Vagina (tissue), 2 donors: ENCODE results near the gene PRR19. TPM values are rescaled to one million over a fixed set of nuclear protein-coding genes. Genes with fewer than 3 reads are reported as not detected.

ENCODE experiments used
- DNase-seq, 2 donors: peaks; one replicate each; pipeline ENCODE4 v3.0.0-alpha.2; 2017; ENCODE audit errors: extremely low spot score in 2 of 2
- H3K27ac ChIP-seq: fragments of 200-600 bp; sonication (generic); one replicate; pipeline ENCODE4 v1.5.1; 2019
- H3K27me3 ChIP-seq: fragments of 200-600 bp; sonication (generic); one replicate; pipeline ENCODE4 v1.5.1; 2019
- H3K36me3 ChIP-seq, 2 donors: fragments of 200-600 bp; sonication (generic); one replicate each; pipeline ENCODE4 v1.5.1; 2017 to 2019
- H3K4me1 ChIP-seq: fragments of 200-600 bp; sonication (generic); one replicate; pipeline ENCODE4 v1.5.1; 2019
- H3K4me3 ChIP-seq, 2 donors: fragments of 200-600 bp; sonication (generic); 1 replicate in 1 of 2; 2 replicates in 1 of 2; pipeline ENCODE4 v1.5.1; 2016 to 2019
- H3K9me3 ChIP-seq: fragments of 200-600 bp; sonication (generic); one replicate; pipeline ENCODE4 v1.5.1; 2019
- POLR2A ChIP-seq, 2 donors: fragments of 450-650 bp; IDR thresholded peaks; one replicate each; pipeline ENCODE4 v1.6.1; 2017; ENCODE audit warnings: antibody characterized with exemption in 2 of 2, mild to moderate bottlenecking in 2 of 2, moderate library complexity in 2 of 2
- POLR2AphosphoS5 ChIP-seq, 2 donors: sonication (generic); formaldehyde crosslinking; IDR thresholded peaks; one replicate each; pipeline ENCODE4 v1.9.0; 2017; ENCODE audit warnings: antibody characterized with exemption in 2 of 2, mild to moderate bottlenecking in 2 of 2, low read depth in 1 of 2; ENCODE audit not compliant: insufficient read depth in 1 of 2
- intact Hi-C: fragments of 100-400 bp; cut with DNase I; formaldehyde crosslinking; loops from one replicate; pipeline ENCODE4 v1.15.1; 2023
- microRNA-seq: library from miRNA; unstranded; fragments of <30 nt; microRNA quantifications from one replicate; pipeline ENCODE4, GENCODE V29; 2017; ENCODE audit warnings: borderline number of aligned reads, borderline replicate concordance
- small RNA-seq: library from RNA; depleted of rRNA; stranded (forward); fragments of <200 nt; gene quantifications from one replicate; pipeline ENCODE3, GENCODE V24; 2016
- total RNA-seq: library from RNA; depleted of rRNA; stranded (reverse); fragments of >200 nt; gene quantifications from one replicate; pipeline ENCODE4 v1.2.3, GENCODE V29; 2016
- TF ChIP-seq, protein P1 (sequence below), 3 experiments: fragments of 450-650 bp in 2 of 3; fragments of 200-600 bp in 1 of 3; sonication (generic) in 1 of 3; IDR thresholded peaks; one replicate each; pipeline ENCODE4 v1.5.1; 2017 to 2019; ENCODE audit warnings: antibody characterized with exemption in 3 of 3, mild to moderate bottlenecking in 2 of 3, moderate library complexity in 2 of 3

Gene PRR19
- total RNA-seq, 1 donor from 2014 or later: not detected

DNA sequence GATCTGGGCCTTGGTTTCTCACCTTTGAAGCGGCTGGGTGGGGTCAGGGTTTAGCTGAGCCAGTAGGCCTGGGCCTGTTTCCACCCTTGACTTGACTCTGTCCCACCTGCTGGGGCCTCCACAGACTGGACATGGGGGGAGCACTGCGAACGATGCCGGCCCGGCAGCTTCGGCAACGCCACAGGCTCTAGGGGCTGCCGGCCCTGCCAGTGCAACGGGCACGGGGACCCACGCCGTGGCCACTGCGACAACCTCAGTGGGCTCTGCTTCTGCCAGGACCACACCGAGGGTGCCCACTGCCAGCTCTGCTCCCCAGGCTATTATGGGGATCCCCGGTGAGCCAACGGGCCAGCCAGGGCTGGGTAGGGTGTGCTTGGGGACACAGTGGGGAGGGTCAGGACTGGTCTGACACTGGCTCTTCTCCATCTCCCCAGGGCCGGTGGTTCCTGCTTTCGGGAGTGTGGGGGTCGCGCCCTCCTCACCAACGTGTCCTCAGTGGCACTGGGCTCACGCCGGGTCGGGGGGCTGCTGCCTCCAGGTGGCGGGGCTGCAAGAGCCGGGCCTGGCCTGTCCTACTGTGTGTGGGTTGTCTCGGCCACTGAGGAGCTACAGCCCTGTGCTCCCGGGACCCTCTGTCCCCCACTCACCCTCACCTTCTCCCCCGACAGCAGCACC, 51.5 kb downstream of the PRR19 start:
- DNase-seq: no peak
- H3K27me3 ChIP-seq: no peaks in the 10 kb centered on the region
- intact Hi-C loops: no loop called here
- no peak overlapping the region for H3K27ac ChIP-seq
- no peaks in the 10 kb centered on the region for H3K4me1 ChIP-seq
- H3K4me3 ChIP-seq: no peak overlapping the region
- H3K36me3 ChIP-seq: peaks cover 0 to 22% of the 10 kb centered on the region in 2 donors
- H3K9me3 ChIP-seq: no peaks in the 10 kb centered on the region
- TF ChIP-seq POLR2AphosphoS5 (IDR thresholded peaks at IDR 0.05; ENCODE audit: insufficient read depth in 1 of 2, low read depth in 1 of 2): no peak
- TF ChIP-seq POLR2A (IDR thresholded peaks at IDR 0.05): no peak
- TF ChIP-seq, protein P1, sequence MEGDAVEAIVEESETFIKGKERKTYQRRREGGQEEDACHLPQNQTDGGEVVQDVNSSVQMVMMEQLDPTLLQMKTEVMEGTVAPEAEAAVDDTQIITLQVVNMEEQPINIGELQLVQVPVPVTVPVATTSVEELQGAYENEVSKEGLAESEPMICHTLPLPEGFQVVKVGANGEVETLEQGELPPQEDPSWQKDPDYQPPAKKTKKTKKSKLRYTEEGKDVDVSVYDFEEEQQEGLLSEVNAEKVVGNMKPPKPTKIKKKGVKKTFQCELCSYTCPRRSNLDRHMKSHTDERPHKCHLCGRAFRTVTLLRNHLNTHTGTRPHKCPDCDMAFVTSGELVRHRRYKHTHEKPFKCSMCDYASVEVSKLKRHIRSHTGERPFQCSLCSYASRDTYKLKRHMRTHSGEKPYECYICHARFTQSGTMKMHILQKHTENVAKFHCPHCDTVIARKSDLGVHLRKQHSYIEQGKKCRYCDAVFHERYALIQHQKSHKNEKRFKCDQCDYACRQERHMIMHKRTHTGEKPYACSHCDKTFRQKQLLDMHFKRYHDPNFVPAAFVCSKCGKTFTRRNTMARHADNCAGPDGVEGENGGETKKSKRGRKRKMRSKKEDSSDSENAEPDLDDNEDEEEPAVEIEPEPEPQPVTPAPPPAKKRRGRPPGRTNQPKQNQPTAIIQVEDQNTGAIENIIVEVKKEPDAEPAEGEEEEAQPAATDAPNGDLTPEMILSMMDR (IDR thresholded peaks at IDR 0.05): no peak

DNA sequence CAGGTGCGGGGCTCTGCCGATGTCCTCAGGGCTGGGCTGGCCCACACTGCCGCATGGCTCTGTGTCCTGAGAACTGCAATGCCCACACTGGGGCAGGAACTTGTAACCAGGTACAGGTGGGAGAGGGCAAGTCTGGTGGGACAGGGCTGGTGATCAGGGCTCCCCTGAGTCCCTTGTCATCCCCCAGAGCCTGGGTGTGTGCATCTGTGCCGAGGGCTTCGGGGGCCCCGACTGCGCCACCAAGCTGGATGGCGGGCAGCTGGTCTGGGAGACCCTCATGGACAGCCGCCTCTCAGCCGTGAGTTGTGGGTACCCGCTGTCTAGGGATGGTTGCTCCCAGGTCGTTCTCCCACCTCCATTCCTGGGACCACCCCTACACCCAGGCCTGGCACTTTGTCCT, 54.0 kb downstream of the PRR19 start:
- Histone ChIP-seq H3K4me3 (no peak overlapping the region), H3K4me1 (no peaks in the 10 kb centered on the region), H3K9me3 (no peaks in the 10 kb centered on the region), H3K27me3 (no peaks in the 10 kb centered on the region), H3K27ac (no peak overlapping the region), H3K36me3 (peaks cover 0 to 28% of the 10 kb centered on the region in 2 donors)
- no peak for DNase-seq
- intact Hi-C loops: no loop called here
- TF ChIP-seq, protein P1 (IDR thresholded peaks at IDR 0.05): no peak
- no peak for TF ChIP-seq POLR2AphosphoS5 (IDR thresholded peaks at IDR 0.05; ENCODE audit: insufficient read depth in 1 of 2, low read depth in 1 of 2)
- TF ChIP-seq POLR2A (IDR thresholded peaks at IDR 0.05): no peak

DNA sequence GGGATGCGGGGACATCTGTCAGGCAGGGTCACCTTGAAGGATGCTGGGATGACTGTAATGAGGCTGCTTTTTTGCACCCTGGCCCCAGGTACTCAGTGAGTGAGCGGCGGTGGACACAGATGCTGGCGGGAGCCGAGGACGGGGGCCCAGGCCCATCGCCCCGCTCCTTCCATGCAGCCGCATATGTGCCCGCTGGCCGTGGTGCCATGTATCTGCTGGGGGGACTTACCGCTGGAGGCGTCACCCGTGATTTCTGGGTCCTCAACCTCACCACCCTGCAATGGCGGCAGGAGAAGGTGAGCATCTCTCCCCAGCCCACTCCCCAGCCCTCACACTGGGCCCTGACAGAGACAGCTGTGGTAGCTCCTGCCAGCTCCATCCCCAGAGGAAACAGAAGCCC, 54.8 kb downstream of the PRR19 start:
- Histone ChIP-seq H3K4me1 (no peaks in the 10 kb centered on the region), H3K36me3 (peaks cover 0 to 28% of the 10 kb centered on the region in 2 donors), H3K4me3 (no peak overlapping the region), H3K27ac (no peak overlapping the region), H3K27me3 (no peaks in the 10 kb centered on the region), H3K9me3 (no peaks in the 10 kb centered on the region)
- intact Hi-C loops: no loop called here
- no peak for DNase-seq
- TF ChIP-seq, protein P1 (IDR thresholded peaks at IDR 0.05): no peak
- TF ChIP-seq POLR2AphosphoS5 (IDR thresholded peaks at IDR 0.05; ENCODE audit: insufficient read depth in 1 of 2, low read depth in 1 of 2) (no peak), POLR2A (IDR thresholded peaks at IDR 0.05) (no peak)

DNA sequence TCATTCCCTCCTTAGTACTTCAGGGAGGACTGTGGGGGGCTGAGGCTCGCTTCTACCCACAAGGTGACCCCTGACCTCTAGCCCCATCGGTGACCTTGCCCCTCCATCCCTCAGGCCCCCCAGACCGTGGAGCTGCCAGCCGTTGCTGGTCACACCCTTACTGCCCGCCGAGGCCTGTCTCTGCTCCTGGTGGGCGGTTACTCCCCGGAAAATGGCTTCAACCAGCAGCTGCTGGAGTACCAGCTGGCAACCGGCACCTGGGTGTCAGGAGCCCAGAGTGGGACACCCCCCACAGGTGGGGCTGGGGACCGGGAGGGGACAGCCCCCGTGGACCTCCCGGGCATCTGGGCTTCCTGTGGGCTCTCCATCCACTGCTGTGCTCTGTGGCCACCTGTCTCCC, 55.4 kb downstream of the PRR19 start:
- TF ChIP-seq, protein P1 (IDR thresholded peaks at IDR 0.05): no peak
- TF ChIP-seq POLR2AphosphoS5 (IDR thresholded peaks at IDR 0.05; ENCODE audit: insufficient read depth in 1 of 2, low read depth in 1 of 2) (no peak), POLR2A (IDR thresholded peaks at IDR 0.05) (no peak)
- Histone ChIP-seq H3K27ac (no peak overlapping the region), H3K27me3 (no peaks in the 10 kb centered on the region), H3K36me3 (peaks cover 0 to 28% of the 10 kb centered on the region in 2 donors), H3K4me1 (no peaks in the 10 kb centered on the region), H3K9me3 (no peaks in the 10 kb centered on the region), H3K4me3 (no peak overlapping the region)
- no peak for DNase-seq
- intact Hi-C loops: no loop called here

Small RNA genes lying within 50 kb of the gene (microRNA-seq; reads per million reads assigned to microRNA genes)
- gene MIR8077: not detected

Small RNA genes lying within 50 kb of the gene (small RNA-seq; reads per million reads assigned to genes)
- not detected for gene MIR8077

Other genes with a start within 250 kb of the PRR19 start
- gene GRIK5, start 231.9 kb upstream of the PRR19 start, total RNA-seq: 2.5 TPM
- gene ZNF574, start 226.0 kb upstream of the PRR19 start, total RNA-seq: 26.5 TPM
- gene POU2F2, start 169.7 kb upstream of the PRR19 start, total RNA-seq: 0.74 TPM
- gene DEDD2, start 84.5 kb upstream of the PRR19 start, total RNA-seq: 25.3 TPM
- 6.1 TPM for gene ZNF526, start 81.8 kb upstream of the PRR19 start, total RNA-seq
- gene GSK3A, start 59.5 kb upstream of the PRR19 start, total RNA-seq: 21.1 TPM
- 44.7 TPM for gene ERF, start 47.0 kb upstream of the PRR19 start, total RNA-seq
- 36.1 TPM for gene CIC, start 32.9 kb upstream of the PRR19 start, total RNA-seq
- gene PAFAH1B3, start 492 bp downstream of the PRR19 start, total RNA-seq: 21.9 TPM
- not detected for gene TMEM145, start 11.2 kb downstream of the PRR19 start, total RNA-seq
- 13.5 TPM for gene MEGF8, start 23.5 kb downstream of the PRR19 start, total RNA-seq
- gene CNFN, start 88.2 kb downstream of the PRR19 start, total RNA-seq: 106 TPM
- 102 TPM for gene LIPE, start 125.3 kb downstream of the PRR19 start, total RNA-seq
- gene CXCL17, start 140.8 kb downstream of the PRR19 start, total RNA-seq: 2.9 TPM
- 24.3 TPM for gene CEACAM1, start 226.3 kb downstream of the PRR19 start, total RNA-seq